GM18505 (cell line): ENCODE results near the gene ELK4.

Experiments
- ATAC-seq: cut with Tn5 transposase; IDR thresholded peaks from one replicate; pipeline ENCODE4 v1.9.1; 2021; ENCODE audit not compliant: unreplicated experiment
- POLR2A ChIP-seq: IDR thresholded peaks from 4 replicates; pipeline ENCODE4 v1.6.1; 2011; ENCODE audit warnings: borderline replicate concordance; ENCODE audit not compliant: insufficient read depth, insufficient read length; ENCODE audit errors: extremely low read depth

ELK4 gene

DNA sequence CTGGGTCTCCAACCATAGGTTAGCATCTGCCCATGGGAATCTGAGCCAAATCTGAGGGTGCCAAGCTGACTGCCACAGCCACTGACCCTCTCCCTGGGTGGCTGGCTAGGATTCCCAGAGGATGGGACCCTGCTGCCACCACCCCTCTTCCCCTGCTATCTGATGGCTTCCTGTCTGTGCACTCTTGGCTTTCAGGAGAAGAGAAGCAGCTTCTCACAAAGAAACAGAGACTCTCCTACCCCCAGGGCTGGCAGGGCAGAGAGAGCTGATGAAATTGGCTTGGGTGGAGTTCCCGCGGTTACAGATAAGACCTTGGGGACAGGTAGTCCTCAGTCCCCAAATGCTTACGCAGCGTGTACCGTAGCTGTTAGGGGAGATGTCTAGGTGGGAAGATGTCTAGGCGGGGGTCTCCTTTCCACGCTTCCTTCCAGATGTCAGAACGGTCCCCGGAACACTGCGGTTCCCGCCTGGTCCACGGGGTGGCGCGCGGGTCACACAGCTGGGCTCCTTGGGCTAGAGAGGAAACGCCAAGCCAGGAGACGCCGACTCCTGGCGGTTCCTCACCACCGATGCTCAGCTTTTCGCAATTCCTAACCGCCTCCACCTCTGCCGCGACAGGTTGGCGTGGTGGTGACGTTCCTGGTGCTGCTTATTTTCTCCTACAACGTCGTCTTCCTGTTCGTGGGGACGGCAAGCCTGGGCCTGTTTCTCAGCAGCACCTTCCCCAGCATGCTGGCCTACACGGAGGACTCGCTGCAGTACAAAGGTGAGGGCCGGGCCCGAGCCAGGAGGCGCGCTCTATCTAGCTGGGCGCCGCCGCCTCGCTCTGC lies 40.1 kb downstream of the ELK4 start:
- peak; percentile 61 for ATAC-seq
- peak; percentile 45 for TF ChIP-seq POLR2A

DNA sequence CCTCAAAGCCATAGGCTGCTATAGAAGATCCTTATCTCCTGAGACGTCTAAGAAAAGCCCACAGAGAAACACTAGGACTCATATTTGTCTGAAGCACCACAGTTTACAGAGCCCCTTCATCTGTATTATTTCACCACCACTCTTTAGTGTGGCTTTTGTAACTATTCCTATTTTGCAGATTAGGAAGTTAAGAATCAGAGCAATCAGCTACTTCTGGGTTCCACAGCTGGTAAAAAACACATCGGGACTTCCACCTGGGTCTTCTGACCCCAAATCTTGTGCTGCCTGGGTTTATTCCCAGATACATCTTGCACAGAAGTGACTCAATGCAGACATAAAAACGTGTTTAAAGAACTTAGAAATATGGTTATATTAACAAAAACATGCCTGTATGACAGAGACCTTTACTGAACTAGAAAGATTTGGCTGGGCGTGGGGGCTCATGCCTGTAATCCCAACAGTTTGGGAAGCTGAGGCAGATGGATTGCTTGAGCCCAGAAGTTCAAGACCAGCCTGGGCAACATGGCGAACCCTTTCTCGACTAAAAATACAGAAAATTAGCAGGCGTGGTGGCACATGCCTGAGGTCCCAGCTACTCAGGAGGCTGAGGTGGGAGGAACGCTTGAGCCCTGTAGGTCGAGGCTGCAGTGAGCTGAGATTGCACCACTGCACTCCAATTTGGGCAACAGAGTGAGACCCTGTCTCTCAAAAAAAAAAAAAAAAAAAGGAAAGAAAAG lies 40.9 kb downstream of the ELK4 start:
- no peak for TF ChIP-seq POLR2A
- no peak for ATAC-seq

DNA sequence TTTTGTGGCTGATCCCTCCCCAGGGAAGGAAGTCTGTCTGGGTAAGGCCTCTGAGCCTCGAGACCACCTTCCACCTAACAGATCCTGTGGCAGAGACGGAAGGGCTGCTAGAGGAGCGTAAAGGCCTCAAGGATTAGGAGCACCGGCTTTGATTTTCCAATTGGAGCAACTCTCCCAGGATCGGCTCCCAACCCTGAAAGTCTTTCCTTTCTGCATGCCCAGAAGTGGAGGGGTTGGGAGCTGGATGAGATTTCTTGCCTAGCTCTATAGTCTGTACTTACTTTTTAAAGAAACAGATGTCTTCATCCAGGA lies 41.4 kb downstream of the ELK4 start:
- no peak for ATAC-seq
- TF ChIP-seq POLR2A, result no peak

DNA sequence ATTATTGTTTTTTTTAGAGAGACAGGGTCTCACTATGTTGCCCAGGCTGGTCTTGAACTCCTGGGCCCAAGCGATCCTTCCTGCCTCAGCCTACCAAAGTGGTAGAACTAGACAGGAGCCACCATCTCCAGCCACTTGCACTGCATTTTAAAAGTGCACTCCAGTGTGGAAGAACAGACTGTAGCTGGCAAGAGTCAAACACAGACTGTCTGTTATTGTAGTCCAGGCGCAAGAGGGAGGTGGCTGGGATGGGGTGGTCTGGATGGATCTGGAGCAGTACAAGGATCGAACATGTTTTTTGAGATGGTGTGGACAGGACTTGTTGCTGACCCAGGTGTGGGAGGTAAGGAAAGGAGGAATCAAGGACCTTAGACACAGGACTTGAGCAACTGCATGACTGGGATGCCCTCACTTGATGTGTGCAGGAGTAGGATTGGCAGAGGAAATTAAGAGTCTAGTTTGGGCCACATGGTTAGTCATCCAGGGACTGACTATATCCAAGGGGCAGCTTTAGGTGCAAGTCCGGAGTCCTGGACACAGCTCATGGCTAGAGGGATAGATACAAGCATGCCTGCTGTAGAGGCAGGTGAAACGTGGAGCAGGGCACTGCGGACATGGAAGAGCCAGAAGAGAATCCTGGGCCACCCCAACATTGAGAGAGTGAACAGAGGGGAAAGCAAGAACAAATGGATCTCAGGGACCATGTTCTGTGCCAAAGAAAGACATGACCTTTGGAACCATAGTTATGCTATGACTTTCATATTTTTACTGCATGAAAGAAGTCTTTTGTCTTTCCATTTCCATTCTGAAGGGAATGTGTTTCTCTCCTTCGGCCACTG lies 42.0 kb downstream of the ELK4 start:
- no peak for TF ChIP-seq POLR2A
- no peak for ATAC-seq

DNA sequence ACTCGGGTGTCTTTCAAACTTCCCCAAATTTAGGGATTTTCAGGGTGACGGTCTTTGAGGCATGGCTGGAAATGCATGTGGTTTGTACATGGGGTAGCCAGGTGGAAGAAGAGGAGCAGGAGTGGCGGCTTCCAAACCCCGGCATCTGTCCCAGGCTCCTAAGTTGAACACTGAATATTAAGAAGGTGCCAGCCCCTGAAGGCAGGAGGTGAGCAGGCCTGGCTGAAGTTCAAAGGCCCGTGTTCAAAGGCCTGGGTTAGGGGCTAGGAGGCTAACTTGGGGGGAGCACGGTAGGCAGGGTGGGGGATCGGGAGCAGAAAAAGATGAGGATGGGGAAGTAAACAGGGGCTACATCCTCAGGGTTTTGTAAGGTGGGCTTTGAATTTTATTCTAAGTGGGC lies 42.8 kb downstream of the ELK4 start:
- no peak for ATAC-seq
- TF ChIP-seq POLR2A, result no peak

DNA sequence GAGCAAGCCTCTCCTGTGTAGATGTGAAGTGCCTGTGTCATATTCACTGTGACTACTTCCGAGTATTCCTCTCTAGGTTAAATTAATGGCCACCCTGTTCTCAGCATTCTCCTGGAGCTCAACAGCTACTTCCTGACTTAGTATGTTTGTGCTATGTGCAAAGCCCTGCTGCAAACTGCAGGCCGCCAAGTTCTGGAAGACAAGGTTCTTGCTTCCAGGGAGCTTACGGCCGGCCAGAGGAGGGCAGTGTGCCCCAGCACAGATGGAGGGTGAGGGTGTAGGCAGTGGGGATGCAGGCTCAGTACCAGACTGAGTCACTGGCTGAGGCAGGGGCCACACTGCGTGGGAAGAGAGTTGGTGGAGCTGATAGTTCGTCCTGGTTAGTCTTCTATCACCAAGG lies 43.2 kb downstream of the ELK4 start:
- no peak for TF ChIP-seq POLR2A
- no peak for ATAC-seq

DNA sequence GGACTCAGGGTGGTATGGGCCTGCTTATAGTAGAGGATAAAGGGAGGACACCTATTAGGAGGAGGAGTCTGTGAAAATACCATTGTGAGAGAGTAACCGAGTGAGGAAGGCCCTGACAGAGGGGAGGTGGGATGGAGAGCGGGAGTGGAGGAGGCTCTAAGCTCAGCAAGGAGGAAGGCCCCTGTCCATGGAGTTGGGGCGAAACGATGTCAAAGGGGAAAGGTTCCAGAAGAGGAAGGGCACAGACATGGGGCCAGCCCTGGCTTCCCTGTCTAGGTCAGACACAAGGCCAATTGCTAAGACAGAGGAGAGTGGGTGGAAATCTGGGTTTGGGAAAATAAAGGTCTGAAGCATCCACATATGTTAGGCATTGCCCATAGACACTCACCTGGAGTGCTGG lies 44.2 kb downstream of the ELK4 start:
- TF ChIP-seq POLR2A, result no peak
- no peak for ATAC-seq

DNA sequence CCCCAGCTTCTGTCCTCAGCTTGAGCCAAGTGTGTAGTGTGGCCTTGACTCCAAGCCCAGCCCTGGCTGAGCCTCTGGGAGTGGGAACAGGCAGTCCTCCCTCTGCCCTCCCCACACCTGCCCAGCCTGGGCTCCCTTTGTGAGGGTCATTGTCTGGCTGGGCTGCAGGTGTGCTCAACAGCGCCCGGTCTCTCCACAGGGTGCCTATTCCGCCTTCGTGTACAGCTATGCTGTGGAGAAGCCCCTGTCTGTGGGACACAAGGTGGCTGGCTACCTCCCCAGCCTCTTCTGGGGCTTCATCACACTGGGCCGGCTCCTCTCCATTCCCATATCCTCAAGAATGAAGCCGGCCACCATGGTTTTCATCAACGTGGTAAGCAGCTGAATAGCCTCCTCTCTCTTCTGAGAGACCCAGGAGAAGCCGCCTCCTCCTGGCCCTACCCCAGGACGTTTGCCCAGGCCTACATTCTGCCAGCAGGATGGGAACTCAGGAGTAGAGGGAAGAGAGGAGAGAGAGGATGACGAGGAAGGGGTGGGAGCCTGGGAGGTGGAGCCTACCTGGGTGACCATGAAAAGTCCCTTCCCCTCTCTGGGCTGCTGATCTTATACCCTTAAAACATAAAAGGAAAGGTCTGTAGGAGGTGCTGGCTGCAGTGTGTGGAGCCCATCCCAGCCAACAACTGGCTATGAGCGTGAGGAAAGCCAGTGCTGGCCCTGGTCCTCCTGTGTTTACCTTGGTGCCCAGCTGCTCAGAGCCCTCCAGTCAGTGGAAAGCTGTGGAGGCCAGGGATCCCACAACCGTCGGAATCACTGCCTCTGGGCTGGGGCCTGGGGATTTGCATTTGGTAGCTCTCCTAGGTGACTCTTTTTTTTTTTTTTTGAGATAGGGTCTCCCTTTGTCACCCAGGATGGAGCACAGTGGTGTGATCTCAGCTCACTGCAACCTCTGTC lies 45.7 kb downstream of the ELK4 start:
- no peak for ATAC-seq
- no peak for TF ChIP-seq POLR2A

DNA sequence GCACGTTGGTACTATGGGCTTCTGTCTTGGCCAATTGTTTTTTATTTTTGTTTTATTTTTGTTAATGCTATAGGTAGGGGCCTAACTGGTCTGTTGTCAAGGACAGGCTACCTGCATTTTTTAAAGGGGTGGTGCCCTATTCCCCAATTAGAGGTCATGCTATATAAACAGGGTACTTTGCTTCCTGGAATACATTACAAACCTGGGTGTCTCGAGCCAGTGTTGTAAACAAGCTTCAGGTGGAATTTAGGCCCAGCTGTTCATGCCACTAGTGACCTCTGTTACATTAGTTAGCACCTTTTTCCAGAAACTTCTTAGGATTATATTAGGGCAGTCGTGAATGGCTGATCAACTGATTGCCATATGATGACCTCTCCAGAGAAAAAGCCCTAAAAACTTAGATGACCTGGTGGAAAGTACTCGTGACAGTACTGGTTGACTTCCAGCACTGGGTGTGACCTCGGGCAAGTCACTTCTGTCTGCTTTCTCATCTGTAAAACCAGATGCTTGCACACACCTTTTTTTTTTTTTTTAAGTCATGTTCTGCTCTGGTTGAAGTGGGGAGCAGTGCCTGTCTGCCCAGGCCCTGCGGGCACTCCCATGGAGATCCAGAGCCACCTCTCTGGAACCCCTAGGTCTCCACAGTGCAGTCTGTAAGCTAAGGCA lies 46.5 kb downstream of the ELK4 start:
- no peak for ATAC-seq
- no peak for TF ChIP-seq POLR2A

DNA sequence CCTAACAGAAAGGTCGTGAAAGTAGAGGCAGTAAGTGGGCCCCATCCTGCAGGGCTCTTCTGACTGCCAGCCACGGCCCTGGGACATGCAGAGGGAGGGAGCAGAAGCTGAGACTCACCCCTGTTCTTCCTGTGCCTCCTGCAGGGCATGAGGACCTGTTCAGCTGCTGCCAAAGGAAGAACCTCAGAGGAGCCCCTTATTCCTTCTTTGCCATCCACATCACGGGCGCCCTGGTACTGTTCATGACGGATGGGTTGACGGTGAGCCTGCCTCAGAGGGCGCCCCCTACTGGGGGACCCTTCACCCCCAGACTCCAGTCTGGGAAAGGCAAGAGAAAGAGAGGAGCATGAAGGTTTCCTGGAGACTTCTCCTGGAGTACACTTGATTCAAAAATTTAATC lies 47.1 kb downstream of the ELK4 start:
- ATAC-seq, result no peak
- no peak for TF ChIP-seq POLR2A

DNA sequence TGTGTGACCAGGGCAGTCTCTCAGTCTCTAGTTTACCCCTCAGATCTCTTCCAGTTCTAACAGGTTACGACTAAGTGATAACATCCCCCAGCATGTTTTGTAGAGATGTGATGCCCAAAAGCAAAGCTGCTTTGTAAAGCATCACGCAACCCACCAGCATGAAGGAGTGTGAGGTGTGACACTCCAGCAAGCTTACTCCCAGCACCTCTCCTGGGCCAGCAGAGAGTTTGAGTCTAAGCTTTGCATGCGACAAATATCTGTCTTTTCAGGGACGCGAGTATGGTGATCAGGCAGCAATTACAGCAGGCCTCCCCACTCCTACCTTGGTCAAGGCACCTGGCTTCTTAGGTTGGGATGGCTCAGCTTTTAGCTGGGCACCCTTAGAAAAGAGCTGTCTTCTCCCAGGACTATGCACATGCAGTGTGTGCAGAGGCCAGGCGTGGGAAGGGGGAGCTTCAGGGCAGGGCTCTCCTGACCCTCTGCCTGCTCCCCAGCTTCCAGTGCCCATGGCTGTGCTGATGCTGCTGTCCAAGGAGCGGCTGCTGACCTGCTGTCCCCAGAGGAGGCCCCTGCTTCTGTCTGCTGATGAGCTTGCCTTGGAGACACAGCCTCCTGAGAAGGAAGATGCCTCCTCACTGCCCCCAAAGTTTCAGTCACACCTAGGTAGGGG lies 48.2 kb downstream of the ELK4 start:
- no peak for TF ChIP-seq POLR2A
- ATAC-seq, result no peak

DNA sequence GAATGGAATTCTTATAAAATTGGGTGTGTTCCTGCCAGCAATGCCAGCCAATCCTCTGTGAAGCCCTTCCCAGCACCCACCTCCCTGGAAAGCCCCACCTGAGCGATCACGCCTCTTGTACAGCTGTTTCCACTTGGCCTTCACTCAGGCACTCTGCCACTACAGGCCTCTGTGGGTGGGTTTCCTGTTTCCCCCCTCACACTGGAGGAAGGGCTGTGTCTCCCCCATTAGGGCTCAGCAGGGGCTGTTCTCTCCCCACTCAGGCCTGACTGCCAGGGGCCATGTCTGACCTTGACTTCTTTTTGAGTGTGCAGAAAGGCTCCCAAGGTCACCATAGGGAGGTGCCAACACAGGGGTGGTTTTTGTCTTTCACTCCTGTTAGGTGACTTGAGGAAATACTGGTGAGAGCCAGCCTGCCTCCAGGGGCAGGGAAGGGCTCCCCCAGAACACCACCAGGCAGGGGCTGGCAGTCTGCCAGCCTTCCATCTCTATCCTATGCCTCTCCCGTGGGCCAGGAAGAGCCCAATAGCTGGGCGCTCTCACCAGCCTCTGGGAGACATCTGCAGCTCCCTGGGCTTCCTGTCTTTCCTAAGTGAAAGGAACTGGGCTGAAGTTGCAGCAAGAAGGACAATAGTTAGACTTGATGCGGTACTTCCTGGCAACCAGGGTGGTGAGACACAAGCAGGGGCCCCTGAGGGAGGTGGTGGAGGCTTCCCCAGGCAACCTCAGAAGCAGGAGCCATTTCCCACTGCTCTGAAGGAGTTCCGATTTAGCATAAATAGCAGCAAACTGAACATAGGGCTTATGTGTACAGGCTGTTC lies 49.1 kb downstream of the ELK4 start:
- no peak for ATAC-seq
- no peak for TF ChIP-seq POLR2A

DNA sequence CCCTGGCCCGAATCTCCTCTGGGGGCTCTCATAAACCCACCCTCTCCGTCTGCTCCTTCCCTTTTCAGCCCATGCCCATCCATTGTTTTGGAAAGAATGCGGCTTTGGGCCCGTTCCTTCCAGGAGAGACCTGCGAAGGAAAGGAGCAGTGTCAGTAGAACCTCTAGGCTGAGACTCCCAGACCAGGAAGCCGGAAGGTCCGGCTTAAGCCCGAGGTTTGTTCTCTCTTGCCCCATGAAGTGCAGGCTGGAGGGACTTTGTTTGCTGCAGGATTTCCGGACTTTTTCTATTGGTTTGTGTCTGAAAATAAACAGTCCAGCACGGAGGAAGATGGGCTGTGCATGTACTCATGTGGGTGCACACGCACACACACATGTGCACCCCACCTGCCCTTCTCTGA lies 49.8 kb downstream of the ELK4 start:
- TF ChIP-seq POLR2A, result no peak
- ATAC-seq, result no peak
